Stimulated activated memory B cell treated with anti-CD40 and anti-IgM and Interleukin-4, amounts not matched to agents 10 μg/mL and 1 μg/mL and 100 μg/mL, for 72 hours (primary cell): ENCODE results near the gene RSPH10B2.
"Not testable (repeated sequence)": the region's sequence is repeated elsewhere in the genome, so short reads cannot be mapped to it uniquely, and the experiment has no call there.

Experiments
- ATAC-seq: fragments of 150-1000 bp; cut with Tn5 transposase; 2 replicates; pipeline ENCODE4 v1.10.0; 2021
- H3K27ac Mint-ChIP-seq: one replicate; pipeline ENCODE4 v1.8.0; 2022; ENCODE audit warnings: mild to moderate bottlenecking, mixed read lengths
- H3K27me3 Mint-ChIP-seq: one replicate; pipeline ENCODE4 v1.8.0; 2022; ENCODE audit warnings: mixed read lengths
- H3K36me3 Mint-ChIP-seq: one replicate; pipeline ENCODE4 v1.8.0; 2022; ENCODE audit warnings: mixed read lengths
- H3K4me1 Mint-ChIP-seq: one replicate; pipeline ENCODE4 v1.8.0; 2022; ENCODE audit warnings: mixed read lengths
- H3K4me3 Mint-ChIP-seq: one replicate; pipeline ENCODE4 v1.8.0; 2022; ENCODE audit warnings: mild to moderate bottlenecking, moderate library complexity, mixed read lengths
- H3K9me3 Mint-ChIP-seq: one replicate; pipeline ENCODE4 v1.8.0; 2022; ENCODE audit warnings: mixed read lengths

The RSPH10B2 gene

DNA sequence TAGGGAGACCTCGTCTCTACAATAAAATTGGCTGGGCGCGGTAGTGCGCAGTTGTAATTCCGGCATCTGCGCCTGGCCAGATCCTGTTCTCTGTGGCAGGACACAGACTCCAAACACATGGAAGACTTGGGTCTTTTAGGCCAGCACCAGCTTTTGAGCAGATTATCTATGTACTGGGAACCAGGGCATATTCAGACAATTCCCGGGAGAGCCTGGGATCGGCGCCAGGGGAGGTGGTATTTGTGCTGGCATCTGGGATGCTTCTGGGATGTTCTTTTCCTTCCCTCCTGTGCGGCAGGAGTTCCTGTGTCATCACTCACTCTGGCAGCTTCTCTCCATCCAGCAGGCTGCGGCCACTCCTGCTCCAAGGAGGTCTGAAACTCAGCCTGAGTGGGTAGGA lies 15.5 kb upstream of the RSPH10B2 start:
- H3K27me3 Mint-ChIP-seq, H3K27ac Mint-ChIP-seq, H3K9me3 Mint-ChIP-seq, H3K4me3 Mint-ChIP-seq, H3K4me1 Mint-ChIP-seq, ATAC-seq: not testable (repeated sequence)
- H3K36me3 Mint-ChIP-seq, result peaks cover 32% of the 10 kb centered on the region

GRCh38 chr7:6744410-6745100 lies 9.3 kb upstream of the RSPH10B2 start:
- not testable (repeated sequence) for H3K36me3 Mint-ChIP-seq, H3K9me3 Mint-ChIP-seq, H3K27me3 Mint-ChIP-seq, ATAC-seq, H3K4me3 Mint-ChIP-seq, H3K27ac Mint-ChIP-seq, H3K4me1 Mint-ChIP-seq

DNA sequence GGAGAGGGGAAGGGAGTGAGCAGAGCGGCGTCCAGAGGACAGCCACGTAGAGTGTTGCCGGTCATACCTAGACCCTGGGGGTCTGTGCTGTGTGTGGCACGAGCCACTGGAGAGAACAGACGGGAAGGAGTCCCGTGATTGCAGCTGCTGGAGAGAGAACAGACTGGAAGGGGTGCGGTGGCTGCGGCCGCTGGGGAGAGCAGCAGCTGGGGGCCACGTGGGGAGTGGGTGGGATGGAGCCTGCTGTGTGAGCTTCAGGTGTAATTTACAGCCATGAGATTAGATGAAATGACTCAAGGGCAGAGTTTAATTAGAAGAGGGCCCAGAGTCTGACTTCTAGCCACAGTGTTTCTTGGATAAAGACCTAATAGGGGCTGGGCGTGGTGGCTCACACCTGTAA lies 4.6 kb upstream of the RSPH10B2 start:
- not testable (repeated sequence) for H3K27me3 Mint-ChIP-seq, ATAC-seq, H3K4me1 Mint-ChIP-seq, H3K4me3 Mint-ChIP-seq, H3K27ac Mint-ChIP-seq, H3K9me3 Mint-ChIP-seq
- H3K36me3 Mint-ChIP-seq, result peaks cover 13% of the 10 kb centered on the region

- H3K27ac Mint-ChIP-seq, H3K36me3 Mint-ChIP-seq, ATAC-seq, H3K27me3 Mint-ChIP-seq, H3K4me3 Mint-ChIP-seq, H3K9me3 Mint-ChIP-seq, H3K4me1 Mint-ChIP-seq: not testable (repeated sequence)
Measured at GRCh38 chr7:6750173-6750572, 3.7 kb upstream of the RSPH10B2 start.

- H3K27ac Mint-ChIP-seq, H3K4me3 Mint-ChIP-seq, H3K9me3 Mint-ChIP-seq, ATAC-seq, H3K27me3 Mint-ChIP-seq, H3K4me1 Mint-ChIP-seq, H3K36me3 Mint-ChIP-seq: not testable (repeated sequence)
Measured at GRCh38 chr7:6761186-6761585, 7.3 kb downstream of the RSPH10B2 start.

DNA sequence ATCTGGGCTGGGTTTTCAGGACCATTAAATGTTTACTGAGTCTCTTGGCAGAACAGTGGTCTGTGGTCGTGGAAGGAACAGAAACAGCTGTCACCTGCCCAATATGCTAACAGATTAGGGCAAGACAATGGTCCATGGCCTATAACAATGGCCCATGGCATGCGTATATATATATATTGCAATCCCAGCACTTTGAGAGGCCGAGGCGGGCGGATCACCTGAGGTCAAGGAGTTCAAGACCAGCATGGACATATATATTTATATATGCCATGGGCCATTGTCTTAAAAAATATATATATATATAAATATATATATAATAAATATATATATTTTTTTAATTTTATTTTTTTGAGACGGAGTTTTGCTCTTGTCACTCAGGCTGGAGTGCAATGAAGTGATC lies 27.7 kb downstream of the RSPH10B2 start:
- not testable (repeated sequence) for H3K27ac Mint-ChIP-seq, H3K36me3 Mint-ChIP-seq, H3K4me1 Mint-ChIP-seq

DNA sequence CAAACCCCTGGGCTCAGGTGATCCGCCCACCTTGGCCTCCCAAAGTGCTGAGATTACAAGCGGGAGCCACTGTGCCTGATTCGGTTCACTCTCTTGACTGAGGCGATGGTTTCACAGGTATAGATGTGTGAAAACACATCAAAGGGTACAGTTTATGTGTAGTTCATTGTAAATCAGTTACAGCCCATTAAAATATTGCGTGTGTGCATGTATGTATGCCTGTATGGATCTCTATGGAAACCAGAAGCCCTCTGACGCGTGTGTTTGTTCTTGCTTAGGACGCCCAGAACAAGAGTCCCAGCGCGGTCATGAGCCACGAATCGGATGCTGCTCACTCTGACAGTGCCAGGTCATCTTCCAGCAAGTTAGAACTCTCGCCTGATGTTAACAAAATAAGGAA lies 35.5 kb downstream of the RSPH10B2 start:
- H3K36me3 Mint-ChIP-seq, H3K27me3 Mint-ChIP-seq, ATAC-seq, H3K4me1 Mint-ChIP-seq, H3K9me3 Mint-ChIP-seq, H3K4me3 Mint-ChIP-seq, H3K27ac Mint-ChIP-seq: not testable (repeated sequence)

More for the DNA sequence above, 27.7 kb downstream of the RSPH10B2 start:
- not testable (repeated sequence) for H3K27me3 Mint-ChIP-seq, H3K9me3 Mint-ChIP-seq, ATAC-seq, H3K4me3 Mint-ChIP-seq

GRCh38 chr7:6792113-6792872 lies 38.4 kb downstream of the RSPH10B2 start:
- not testable (repeated sequence) for H3K36me3 Mint-ChIP-seq, H3K27ac Mint-ChIP-seq, H3K4me1 Mint-ChIP-seq, H3K4me3 Mint-ChIP-seq, H3K9me3 Mint-ChIP-seq, H3K27me3 Mint-ChIP-seq, ATAC-seq

GRCh38 chr7:6794276-6794675 lies 40.4 kb downstream of the RSPH10B2 start:
- not testable (repeated sequence) for H3K36me3 Mint-ChIP-seq, H3K9me3 Mint-ChIP-seq, H3K27me3 Mint-ChIP-seq, H3K4me3 Mint-ChIP-seq, ATAC-seq, H3K27ac Mint-ChIP-seq, H3K4me1 Mint-ChIP-seq

- H3K4me1 Mint-ChIP-seq, H3K27me3 Mint-ChIP-seq, H3K4me3 Mint-ChIP-seq, H3K36me3 Mint-ChIP-seq, ATAC-seq, H3K27ac Mint-ChIP-seq, H3K9me3 Mint-ChIP-seq: not testable (repeated sequence)
Measured at GRCh38 chr7:6797218-6797617, 43.3 kb downstream of the RSPH10B2 start.

GRCh38 chr7:6798047-6798446 lies 44.1 kb downstream of the RSPH10B2 start:
- H3K36me3 Mint-ChIP-seq, H3K27me3 Mint-ChIP-seq, H3K4me1 Mint-ChIP-seq, H3K9me3 Mint-ChIP-seq, ATAC-seq, H3K27ac Mint-ChIP-seq, H3K4me3 Mint-ChIP-seq: not testable (repeated sequence)

DNA sequence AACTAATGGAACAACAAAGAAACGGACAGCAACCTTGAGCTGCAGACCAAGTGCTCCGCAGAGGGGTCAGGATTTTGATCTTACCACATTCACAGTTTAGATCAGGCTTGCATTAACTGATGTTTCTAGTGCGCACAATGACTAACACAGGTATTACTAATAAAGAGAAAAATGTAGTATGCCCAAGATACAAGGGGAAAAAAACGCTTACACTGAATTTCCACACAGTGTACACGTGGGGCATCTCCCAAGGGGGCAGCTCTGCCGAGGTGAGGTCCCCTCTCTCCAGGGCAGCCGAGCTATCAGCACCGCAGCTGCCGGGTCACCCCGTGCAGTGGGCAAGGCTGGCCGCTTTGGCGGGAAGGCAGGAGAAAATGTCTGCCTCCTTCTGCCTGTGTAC lies 46.0 kb downstream of the RSPH10B2 start:
- H3K4me1 Mint-ChIP-seq, H3K4me3 Mint-ChIP-seq, ATAC-seq, H3K27ac Mint-ChIP-seq, H3K27me3 Mint-ChIP-seq, H3K9me3 Mint-ChIP-seq, H3K36me3 Mint-ChIP-seq: not testable (repeated sequence)

- ATAC-seq, H3K36me3 Mint-ChIP-seq, H3K4me1 Mint-ChIP-seq, H3K4me3 Mint-ChIP-seq, H3K27ac Mint-ChIP-seq, H3K27me3 Mint-ChIP-seq, H3K9me3 Mint-ChIP-seq: not testable (repeated sequence)
Measured at GRCh38 chr7:6800331-6800730, 46.4 kb downstream of the RSPH10B2 start.

DNA sequence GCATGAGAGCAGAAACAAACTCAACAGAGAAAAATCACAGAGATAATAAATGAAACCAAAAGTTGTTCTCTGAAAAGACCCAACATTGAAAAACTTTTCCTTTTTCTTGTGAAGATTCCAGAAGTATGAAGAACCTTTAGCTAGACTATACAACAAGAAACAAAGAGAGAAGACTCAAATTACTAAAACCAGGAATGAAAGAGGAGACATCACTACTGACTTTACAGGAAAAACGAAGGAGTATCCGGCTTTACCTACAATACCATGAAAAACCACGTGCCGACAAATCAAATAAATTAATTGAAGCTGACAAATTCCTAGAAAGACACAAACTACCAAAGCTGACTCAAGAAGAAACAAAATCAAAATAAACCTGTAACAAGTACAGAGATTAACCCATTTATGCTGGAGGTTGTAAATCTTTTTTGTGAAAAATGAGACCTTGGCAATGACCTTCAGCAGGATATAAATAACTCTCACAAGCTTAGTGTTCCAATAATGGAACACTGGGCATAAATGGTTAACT lies 53.6 kb downstream of the RSPH10B2 start:
- not testable (repeated sequence) for H3K4me1 Mint-ChIP-seq, H3K27ac Mint-ChIP-seq, H3K4me3 Mint-ChIP-seq, H3K27me3 Mint-ChIP-seq, H3K36me3 Mint-ChIP-seq, ATAC-seq, H3K9me3 Mint-ChIP-seq

DNA sequence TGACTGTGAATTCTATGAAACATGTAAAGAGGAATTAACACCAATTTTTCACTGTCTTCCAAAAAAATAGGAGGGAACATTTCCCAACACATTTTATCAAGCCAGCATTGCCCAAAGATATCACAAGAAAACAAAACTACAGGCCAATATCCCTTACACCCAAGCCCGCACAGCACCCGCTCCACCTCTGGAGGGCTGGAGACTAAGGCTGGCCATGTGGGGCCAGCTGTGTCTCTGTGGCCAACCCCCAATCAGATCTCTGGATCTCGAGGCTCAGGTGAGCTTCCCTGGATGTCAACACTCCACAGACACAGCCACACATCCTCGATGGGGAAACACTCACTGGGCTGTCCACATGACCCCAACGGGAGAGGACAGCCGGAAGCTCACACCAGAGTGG lies 54.1 kb downstream of the RSPH10B2 start:
- H3K4me3 Mint-ChIP-seq, H3K36me3 Mint-ChIP-seq, H3K4me1 Mint-ChIP-seq, ATAC-seq, H3K27ac Mint-ChIP-seq, H3K9me3 Mint-ChIP-seq, H3K27me3 Mint-ChIP-seq: not testable (repeated sequence)

DNA sequence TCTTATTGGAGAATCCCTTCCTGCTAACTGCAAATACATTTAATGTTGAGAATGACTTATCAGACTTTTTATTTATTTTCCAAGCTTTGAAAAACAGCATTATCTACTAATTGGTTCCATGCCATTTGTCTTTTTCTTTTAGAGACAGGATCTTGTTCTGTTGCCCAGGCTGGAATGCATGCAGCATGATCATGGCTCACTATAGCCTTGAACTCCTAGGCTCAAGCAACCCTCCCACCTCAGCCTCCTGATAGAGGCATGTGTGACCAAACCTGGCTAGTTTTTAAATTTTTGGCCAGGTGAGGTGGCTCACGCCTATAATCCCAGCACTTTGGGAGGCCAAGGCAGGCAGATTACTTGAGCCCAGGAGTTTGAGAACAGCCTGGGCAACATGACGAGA lies 59.1 kb downstream of the RSPH10B2 start:
- not testable (repeated sequence) for H3K27me3 Mint-ChIP-seq, H3K27ac Mint-ChIP-seq, H3K9me3 Mint-ChIP-seq, H3K4me3 Mint-ChIP-seq, H3K4me1 Mint-ChIP-seq, ATAC-seq
- H3K36me3 Mint-ChIP-seq, result peaks cover 14% of the 10 kb centered on the region
